ENCODE measurements around the gene SH3PXD2A.

SH3PXD2A gene

GRCh38 chr10:103759100-103759781, 96.1 kb downstream of the SH3PXD2A start:
- no peaks in the 10 kb centered on the region for H3K9me3 Mint-ChIP-seq
- H3K36me3 Mint-ChIP-seq (ENCODE audit: insufficient read depth) = peaks cover 2% of the 10 kb centered on the region
- ATAC-seq (replicated peaks; ENCODE audit: extremely low read depth, poor library complexity, severe bottlenecking) (peak; percentile 61), DNase-seq (ENCODE audit: low spot score in 2 of 2) (no peak)
- no peaks in the 10 kb centered on the region for H3K27me3 Mint-ChIP-seq
- peaks cover 48% of the 10 kb centered on the region for H3K4me1 Mint-ChIP-seq
- peak overlapping the region; percentile 71 for H3K4me3 Mint-ChIP-seq
- H3K27ac Mint-ChIP-seq (ENCODE audit: low read depth) = peak overlapping the region; percentile 60

GRCh38 chr10:103758294-103758681, 97.1 kb downstream of the SH3PXD2A start:
- ATAC-seq (replicated peaks; ENCODE audit: extremely low read depth, poor library complexity, severe bottlenecking) (no peak), DNase-seq (ENCODE audit: low spot score in 2 of 2) (no peak)
- H3K27me3 Mint-ChIP-seq = no peaks in the 10 kb centered on the region
- H3K36me3 Mint-ChIP-seq (ENCODE audit: insufficient read depth) = no peaks in the 10 kb centered on the region
- H3K4me3 Mint-ChIP-seq = peak overlapping the region; percentile 71
- peaks cover 45% of the 10 kb centered on the region for H3K4me1 Mint-ChIP-seq
- no peaks in the 10 kb centered on the region for H3K9me3 Mint-ChIP-seq
- peak overlapping the region; percentile 88 for H3K27ac Mint-ChIP-seq (ENCODE audit: low read depth)

- no peaks in the 10 kb centered on the region for H3K36me3 Mint-ChIP-seq (ENCODE audit: insufficient read depth)
- DNase-seq (ENCODE audit: low spot score in 2 of 2) = peak in 1 of 2 donors; percentile 30
- peak; percentile 61 for ATAC-seq (replicated peaks; ENCODE audit: extremely low read depth, poor library complexity, severe bottlenecking)
- H3K4me3 Mint-ChIP-seq = peak overlapping the region; percentile 71
- H3K9me3 Mint-ChIP-seq = no peaks in the 10 kb centered on the region
- no peaks in the 10 kb centered on the region for H3K27me3 Mint-ChIP-seq
- H3K27ac Mint-ChIP-seq (ENCODE audit: low read depth) = peak overlapping the region; percentile 88
- peaks cover 39% of the 10 kb centered on the region for H3K4me1 Mint-ChIP-seq
Observed at GRCh38 chr10:103757531-103758293, 97.7 kb downstream of the SH3PXD2A start.

- Mint-ChIP-seq H3K4me3 (no peak overlapping the region), H3K9me3 (no peaks in the 10 kb centered on the region), H3K36me3 (ENCODE audit: insufficient read depth) (no peaks in the 10 kb centered on the region), H3K27ac (ENCODE audit: low read depth) (no peak overlapping the region), H3K27me3 (no peaks in the 10 kb centered on the region), H3K4me1 (peaks cover 37% of the 10 kb centered on the region)
- DNase-seq (ENCODE audit: low spot score in 2 of 2) (no peak), ATAC-seq (replicated peaks; ENCODE audit: extremely low read depth, poor library complexity, severe bottlenecking) (no peak)
Observed at GRCh38 chr10:103756277-103756869, 99.0 kb downstream of the SH3PXD2A start.

- Mint-ChIP-seq H3K27ac (ENCODE audit: low read depth) (no peak overlapping the region), H3K4me1 (peaks cover 31% of the 10 kb centered on the region), H3K9me3 (no peaks in the 10 kb centered on the region), H3K36me3 (ENCODE audit: insufficient read depth) (no peaks in the 10 kb centered on the region), H3K4me3 (no peak overlapping the region), H3K27me3 (no peaks in the 10 kb centered on the region)
- ATAC-seq (replicated peaks; ENCODE audit: extremely low read depth, poor library complexity, severe bottlenecking) (no peak), DNase-seq (ENCODE audit: low spot score in 2 of 2) (no peak)
Observed at GRCh38 chr10:103752680-103753248, 102.6 kb downstream of the SH3PXD2A start.

- Mint-ChIP-seq H3K27ac (ENCODE audit: low read depth) (no peak overlapping the region), H3K9me3 (no peaks in the 10 kb centered on the region), H3K27me3 (no peaks in the 10 kb centered on the region), H3K36me3 (ENCODE audit: insufficient read depth) (no peaks in the 10 kb centered on the region), H3K4me1 (peaks cover 31% of the 10 kb centered on the region), H3K4me3 (no peak overlapping the region)
- no peak for DNase-seq (ENCODE audit: low spot score in 2 of 2)
- no peak for ATAC-seq (replicated peaks; ENCODE audit: extremely low read depth, poor library complexity, severe bottlenecking)
Observed at GRCh38 chr10:103751667-103752290, 103.6 kb downstream of the SH3PXD2A start.

- no peak for DNase-seq (ENCODE audit: low spot score in 2 of 2)
- Mint-ChIP-seq H3K36me3 (ENCODE audit: insufficient read depth) (no peaks in the 10 kb centered on the region), H3K4me3 (no peak overlapping the region), H3K27me3 (no peaks in the 10 kb centered on the region), H3K4me1 (peaks cover 30% of the 10 kb centered on the region), H3K9me3 (no peaks in the 10 kb centered on the region), H3K27ac (ENCODE audit: low read depth) (no peak overlapping the region)
- no peak for ATAC-seq (replicated peaks; ENCODE audit: extremely low read depth, poor library complexity, severe bottlenecking)
Observed at GRCh38 chr10:103750836-103751235, 104.5 kb downstream of the SH3PXD2A start.

GRCh38 chr10:103749779-103750178, 105.6 kb downstream of the SH3PXD2A start:
- no peak for DNase-seq (ENCODE audit: low spot score in 2 of 2)
- Mint-ChIP-seq H3K4me1 (peaks cover 30% of the 10 kb centered on the region), H3K4me3 (no peak overlapping the region), H3K27me3 (no peaks in the 10 kb centered on the region), H3K27ac (ENCODE audit: low read depth) (no peak overlapping the region), H3K9me3 (no peaks in the 10 kb centered on the region), H3K36me3 (ENCODE audit: insufficient read depth) (no peaks in the 10 kb centered on the region)
- ATAC-seq (replicated peaks; ENCODE audit: extremely low read depth, poor library complexity, severe bottlenecking) = no peak

- Mint-ChIP-seq H3K27me3 (no peaks in the 10 kb centered on the region), H3K4me1 (peaks cover 20% of the 10 kb centered on the region), H3K4me3 (no peak overlapping the region), H3K27ac (ENCODE audit: low read depth) (no peak overlapping the region), H3K36me3 (ENCODE audit: insufficient read depth) (no peaks in the 10 kb centered on the region), H3K9me3 (no peaks in the 10 kb centered on the region)
- DNase-seq (ENCODE audit: low spot score in 2 of 2) (no peak), ATAC-seq (replicated peaks; ENCODE audit: extremely low read depth, poor library complexity, severe bottlenecking) (peak; percentile 10)
Observed at GRCh38 chr10:103748020-103748419, 107.4 kb downstream of the SH3PXD2A start.

GRCh38 chr10:103747193-103747865, 108.0 kb downstream of the SH3PXD2A start:
- no peaks in the 10 kb centered on the region for H3K9me3 Mint-ChIP-seq
- ATAC-seq (replicated peaks; ENCODE audit: extremely low read depth, poor library complexity, severe bottlenecking) (no peak), DNase-seq (ENCODE audit: low spot score in 2 of 2) (no peak)
- no peak overlapping the region for H3K4me3 Mint-ChIP-seq
- peak overlapping the region; percentile 80 for H3K27ac Mint-ChIP-seq (ENCODE audit: low read depth)
- no peaks in the 10 kb centered on the region for H3K27me3 Mint-ChIP-seq
- H3K36me3 Mint-ChIP-seq (ENCODE audit: insufficient read depth) = no peaks in the 10 kb centered on the region
- peaks cover 20% of the 10 kb centered on the region for H3K4me1 Mint-ChIP-seq

- Mint-ChIP-seq H3K36me3 (ENCODE audit: insufficient read depth) (no peaks in the 10 kb centered on the region), H3K27me3 (no peaks in the 10 kb centered on the region), H3K9me3 (no peaks in the 10 kb centered on the region), H3K27ac (ENCODE audit: low read depth) (peak overlapping the region; percentile 80), H3K4me1 (peaks cover 20% of the 10 kb centered on the region), H3K4me3 (no peak overlapping the region)
- ATAC-seq (replicated peaks; ENCODE audit: extremely low read depth, poor library complexity, severe bottlenecking) (no peak), DNase-seq (ENCODE audit: low spot score in 2 of 2) (no peak)
Observed at GRCh38 chr10:103746598-103746997, 108.8 kb downstream of the SH3PXD2A start.
